ENCODE results near the gene TAP1. TPM values are rescaled to one million over a fixed set of nuclear protein-coding genes. Genes with fewer than 3 reads are reported as not detected.

Gene TAP1
- total RNA-seq, 1 donor from 2014 or later = 29.7 TPM

GRCh38 chr6:32889533-32889932 lies 36.0 kb upstream of the TAP1 start:
- H3K9me3 Mint-ChIP-seq (ENCODE audit: low read depth) = no peaks in the 10 kb centered on the region
- H3K4me1 Mint-ChIP-seq (ENCODE audit: low read depth) = peaks cover 28% of the 10 kb centered on the region
- H3K4me3 Mint-ChIP-seq (ENCODE audit: unreplicated experiment) = no peak overlapping the region
- H3K36me3 Mint-ChIP-seq (ENCODE audit: low read depth) = no peaks in the 10 kb centered on the region
- peaks cover 4% of the 10 kb centered on the region for H3K27me3 Mint-ChIP-seq (ENCODE audit: low read depth)
- peak overlapping the region; percentile 43 for H3K27ac Mint-ChIP-seq (ENCODE audit: unreplicated experiment)
- TF ChIP-seq CTCF (IDR thresholded peaks at IDR 0.05) = no peak
- no peak for DNase-seq (ENCODE audit: low spot score)

- H3K9me3 Mint-ChIP-seq (ENCODE audit: low read depth) = no peaks in the 10 kb centered on the region
- DNase-seq (ENCODE audit: low spot score) = no peak
- no peak overlapping the region for H3K27ac Mint-ChIP-seq (ENCODE audit: unreplicated experiment)
- H3K4me3 Mint-ChIP-seq (ENCODE audit: unreplicated experiment) = no peak overlapping the region
- H3K36me3 Mint-ChIP-seq (ENCODE audit: low read depth) = no peaks in the 10 kb centered on the region
- peaks cover 25% of the 10 kb centered on the region for H3K4me1 Mint-ChIP-seq (ENCODE audit: low read depth)
- no peak for TF ChIP-seq CTCF (IDR thresholded peaks at IDR 0.05)
- H3K27me3 Mint-ChIP-seq (ENCODE audit: low read depth) = peaks cover 13% of the 10 kb centered on the region
Measured at GRCh38 chr6:32888576-32888975, 35.1 kb upstream of the TAP1 start.

GRCh38 chr6:32887616-32888015 lies 34.1 kb upstream of the TAP1 start:
- H3K36me3 Mint-ChIP-seq (ENCODE audit: low read depth) = no peaks in the 10 kb centered on the region
- H3K27ac Mint-ChIP-seq (ENCODE audit: unreplicated experiment) = no peak overlapping the region
- H3K9me3 Mint-ChIP-seq (ENCODE audit: low read depth) = no peaks in the 10 kb centered on the region
- H3K4me1 Mint-ChIP-seq (ENCODE audit: low read depth) = peaks cover 24% of the 10 kb centered on the region
- peaks cover 14% of the 10 kb centered on the region for H3K27me3 Mint-ChIP-seq (ENCODE audit: low read depth)
- H3K4me3 Mint-ChIP-seq (ENCODE audit: unreplicated experiment) = no peak overlapping the region
- TF ChIP-seq CTCF (IDR thresholded peaks at IDR 0.05) = no peak
- DNase-seq (ENCODE audit: low spot score) = no peak

GRCh38 chr6:32886681-32887383 lies 33.3 kb upstream of the TAP1 start:
- no peaks in the 10 kb centered on the region for H3K9me3 Mint-ChIP-seq (ENCODE audit: low read depth)
- peaks cover 24% of the 10 kb centered on the region for H3K4me1 Mint-ChIP-seq (ENCODE audit: low read depth)
- H3K27ac Mint-ChIP-seq (ENCODE audit: unreplicated experiment) = no peak overlapping the region
- no peak overlapping the region for H3K4me3 Mint-ChIP-seq (ENCODE audit: unreplicated experiment)
- H3K36me3 Mint-ChIP-seq (ENCODE audit: low read depth) = no peaks in the 10 kb centered on the region
- no peak for TF ChIP-seq CTCF (IDR thresholded peaks at IDR 0.05)
- H3K27me3 Mint-ChIP-seq (ENCODE audit: low read depth) = peaks cover 14% of the 10 kb centered on the region
- DNase-seq (ENCODE audit: low spot score) = no peak

- Mint-ChIP-seq H3K4me3 (ENCODE audit: unreplicated experiment) (no peak overlapping the region), H3K27ac (ENCODE audit: unreplicated experiment) (no peak overlapping the region), H3K4me1 (ENCODE audit: low read depth) (peaks cover 24% of the 10 kb centered on the region), H3K9me3 (ENCODE audit: low read depth) (no peaks in the 10 kb centered on the region), H3K27me3 (ENCODE audit: low read depth) (peaks cover 18% of the 10 kb centered on the region), H3K36me3 (ENCODE audit: low read depth) (no peaks in the 10 kb centered on the region)
- TF ChIP-seq CTCF (IDR thresholded peaks at IDR 0.05) = peak; percentile 83
- DNase-seq (ENCODE audit: low spot score) = no peak
Measured at GRCh38 chr6:32885698-32886286, 32.3 kb upstream of the TAP1 start.

All from chondrocyte (in vitro differentiated cells).